OCI-LY3 (cell line): ENCODE results near the gene SULF2.

ENCODE experiments used
- CTCF ChIP-seq: fragments of 200-600, 300-600 bp; sonication (generic); IDR thresholded peaks from 2 replicates; pipeline ENCODE4 v1.5.1; 2014; ENCODE audit warnings: antibody characterized with exemption, low read length, low read depth
- EZH2phosphoT487 ChIP-seq: fragments of 200-600 bp; shearing (Covaris generic); IDR thresholded peaks from 2 replicates; pipeline ENCODE4 v1.6.1; 2018; ENCODE audit warnings: antibody characterized with exemption, mixed run types, low read depth

DNA sequence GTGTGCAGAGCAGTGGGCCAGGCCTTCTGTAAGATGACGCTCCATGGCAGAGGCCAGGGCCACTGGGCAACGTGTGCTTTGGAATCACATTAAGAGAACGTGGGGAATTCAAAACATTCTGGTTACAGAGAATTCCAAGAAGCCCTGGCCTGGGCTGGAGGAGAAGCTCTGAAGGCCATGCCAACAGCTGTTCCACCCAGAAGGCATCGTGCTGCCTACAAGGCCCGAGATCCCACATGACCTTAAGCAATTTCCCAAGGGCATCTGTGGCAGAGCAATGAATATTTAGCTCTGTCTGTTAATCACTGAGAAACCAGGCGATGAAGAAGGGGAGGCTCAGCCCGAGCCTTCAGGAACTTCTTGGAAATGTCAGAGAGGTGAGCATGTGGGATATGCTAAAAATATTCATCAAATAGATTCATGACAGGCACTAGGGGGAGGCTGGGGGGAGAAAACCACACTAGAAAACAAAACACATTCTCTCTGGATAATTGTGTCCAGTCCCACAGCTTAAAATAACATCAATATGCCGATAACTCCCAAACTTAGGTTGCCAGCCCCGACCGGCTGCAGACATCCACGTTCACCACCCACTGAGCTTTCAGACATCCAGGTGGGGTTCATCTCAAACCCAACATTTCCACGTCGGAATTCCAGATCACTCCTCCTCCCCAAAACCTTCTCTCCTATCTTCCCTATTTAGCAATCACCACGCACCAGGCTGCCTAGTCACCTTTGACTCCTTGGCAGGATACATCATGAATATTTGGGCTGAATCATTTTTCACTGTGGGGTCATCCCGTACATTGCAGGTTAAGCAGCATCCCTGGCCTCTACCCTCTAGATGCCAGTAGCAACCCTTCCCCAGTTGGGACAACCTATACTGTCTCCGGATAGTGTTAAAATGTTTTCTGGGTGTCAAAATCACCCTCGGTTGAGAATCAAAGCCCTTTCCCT is 6.6 kb downstream of the SULF2 start:
- no peak for TF ChIP-seq CTCF
- TF ChIP-seq EZH2phosphoT487: no peak
